SW 1271 (cell line): ENCODE results near the gene PATL2.
A peak's percentile ranks its signal among the peaks of the same experiment; 100 is the strongest.
"Not testable (repeated sequence)": the region's sequence is repeated elsewhere in the genome, so short reads cannot be mapped to it uniquely, and the experiment has no call there.

Source experiments
- DNase-seq, 2 experiments: peaks; one replicate each; lab custom pipeline; 2025; lab: John Stamatoyannopoulos, UW

The PATL2 gene

GRCh38 chr15:44711096-44711742 is at the start of gene PATL2, which contains the start of gene B2M:
TSS of gene PATL2 (minus strand) at chr15:44711323. CDS start at chr15:44676490, 34,833 bp downstream.
TSS of gene B2M (plus strand) at chr15:44711517. CDS start at chr15:44711547, 30 bp downstream.
- peak; percentile 75 to 91 for DNase-seq

- no peak for DNase-seq
These were observed 42.2 kb upstream of the PATL2 start for GRCh38 chr15:44753345-44753744.

- not testable (repeated sequence) for DNase-seq
These were observed 32.3 kb upstream of the PATL2 start for GRCh38 chr15:44743454-44743853.

- DNase-seq, result not testable (repeated sequence)
These were observed 28.2 kb upstream of the PATL2 start for GRCh38 chr15:44739222-44739847.

- peak in 1 of 2 experiments; percentile 28 for DNase-seq
These were observed 27.3 kb upstream of the PATL2 start for GRCh38 chr15:44738340-44738984.

- DNase-seq, result no peak
These were observed 25.1 kb upstream of the PATL2 start, which contains the start of gene TRIM69 for GRCh38 chr15:44736181-44736765. TSS of gene TRIM69 (plus strand) at chr15:44736528. CDS start at chr15:44736705, 177 bp downstream.

- no peak for DNase-seq
These were observed 24.5 kb upstream of the PATL2 start for GRCh38 chr15:44735482-44736180.

- no peak for DNase-seq
These were observed 23.8 kb upstream of the PATL2 start for GRCh38 chr15:44734839-44735481.

- peak in 1 of 2 experiments; percentile 31 for DNase-seq
These were observed 18.4 kb upstream of the PATL2 start for GRCh38 chr15:44729408-44730127.

- peak; percentile 88 to 96 for DNase-seq
These were observed 17.7 kb upstream of the PATL2 start for GRCh38 chr15:44728576-44729407.

GRCh38 chr15:44728232-44728575 is 17.1 kb upstream of the PATL2 start:
- DNase-seq, result not testable (repeated sequence)

GRCh38 chr15:44727485-44728231 is 16.5 kb upstream of the PATL2 start:
- no peak for DNase-seq

GRCh38 chr15:44726568-44727484 is 15.7 kb upstream of the PATL2 start:
- peak; percentile 19 to 79 for DNase-seq

GRCh38 chr15:44726136-44726535 is 15.0 kb upstream of the PATL2 start:
- no peak for DNase-seq

GRCh38 chr15:44722011-44722410 is 10.9 kb upstream of the PATL2 start:
- no peak for DNase-seq

GRCh38 chr15:44720460-44721176 is 9.5 kb upstream of the PATL2 start:
- no peak for DNase-seq

GRCh38 chr15:44720000-44720435 is 8.9 kb upstream of the PATL2 start:
- DNase-seq, result not testable (repeated sequence)
